Measurements from ENCODE around the gene CCDC167.
A peak's percentile ranks its signal among the peaks of the same experiment; 100 is the strongest.

The CCDC167 gene

GRCh38 chr6:37433657-37434271 is 65.9 kb downstream of the CCDC167 start:
- Histone ChIP-seq H3K27ac (ENCODE audit: low read depth, low read length) (0 out of 2 replicates have a peak overlapping the region, but pooled peaks have one; percentile 26), H3K9me3 (ENCODE audit: insufficient read depth, low read depth, low read length) (no peaks in the 10 kb centered on the region), H3K27me3 (ENCODE audit: insufficient read depth, low read length) (no peaks in the 10 kb centered on the region), H3K4me1 (ENCODE audit: insufficient read depth, low read length) (peaks cover 6% of the 10 kb centered on the region; the same call in 1 of the 2 replicates), H3K4me3 (ENCODE audit: low read length) (peak overlapping the region; percentile 85), H3K9ac (ENCODE audit: low read depth, low read length) (peak overlapping the region; percentile 78), H3K36me3 (ENCODE audit: insufficient read depth, low read length) (peaks cover 27% of the 10 kb centered on the region)
- WGBS = 37% methylated on average over 13 of the region's 13 CpGs
